ENCODE measurements around the gene PTH1R. TPM values are rescaled to one million over a fixed set of nuclear protein-coding genes. Genes with fewer than 3 reads are reported as not detected.

The PTH1R gene
- total RNA-seq, 4 donors from 2014 or later, result 2.1 to 26.8 (median 14.5) TPM

DNA sequence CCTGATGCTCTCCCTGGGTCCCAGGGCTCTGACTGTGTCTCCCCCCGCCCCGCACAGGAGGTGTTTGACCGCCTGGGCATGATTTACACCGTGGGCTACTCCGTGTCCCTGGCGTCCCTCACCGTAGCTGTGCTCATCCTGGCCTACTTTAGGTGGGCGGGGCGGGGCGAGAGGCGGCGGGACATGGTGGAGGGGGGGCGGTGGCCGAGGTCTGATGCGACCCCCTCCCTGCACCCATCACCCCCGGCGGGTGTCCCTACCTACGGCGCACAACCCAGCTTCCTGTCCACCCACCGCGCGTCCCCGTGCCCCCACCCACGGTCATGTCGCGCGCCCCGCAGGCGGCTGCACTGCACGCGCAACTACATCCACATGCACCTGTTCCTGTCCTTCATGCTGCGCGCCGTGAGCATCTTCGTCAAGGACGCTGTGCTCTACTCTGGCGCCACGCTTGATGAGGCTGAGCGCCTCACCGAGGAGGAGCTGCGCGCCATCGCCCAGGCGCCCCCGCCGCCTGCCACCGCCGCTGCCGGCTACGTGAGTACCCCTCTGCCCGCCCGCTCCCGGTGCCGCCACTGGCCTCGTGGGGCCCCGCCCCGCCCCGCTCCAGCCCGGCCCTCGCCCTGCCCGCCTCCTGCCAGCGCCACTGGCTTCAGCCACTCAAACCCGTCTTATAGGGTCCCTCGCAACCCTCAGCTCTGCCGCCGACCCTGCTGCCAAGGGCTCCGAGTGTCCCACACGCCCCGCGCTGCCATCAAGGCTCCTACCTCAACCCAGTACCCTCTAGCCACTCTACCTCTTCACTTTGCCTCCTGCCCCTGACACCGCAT lies 21.0 kb downstream of the PTH1R start:
- peaks cover 0 to 24% (median 9%) of the 10 kb centered on the region in 4 donors for H3K27me3 ChIP-seq
- TF ChIP-seq CTCF (IDR thresholded peaks at IDR 0.05) (no peak), EP300 (IDR thresholded peaks at IDR 0.05) (no peak), POLR2A (IDR thresholded peaks at IDR 0.05; ENCODE audit: low read depth) (no peak), POLR2AphosphoS5 (IDR thresholded peaks at IDR 0.05) (no peak)
- intact Hi-C loops (cut with DNase I), result no loop called here
- no peak for DNase-seq (ENCODE audit: extremely low spot score)
- no peak overlapping the region for H3K27ac ChIP-seq (replicated peaks in 1 of 4)
- H3K4me1 ChIP-seq, result peaks cover 16 to 27% (median 22%) of the 10 kb centered on the region in 4 donors
- H3K4me3 ChIP-seq, result peak overlapping the region; percentile 20 to 29 (median 24)
- H3K36me3 ChIP-seq, result no peaks in the 10 kb centered on the region
- no peaks in the 10 kb centered on the region for H3K9me3 ChIP-seq
- WGBS, result 35% methylated on average over 13 of the region's 71 CpGs

- intact Hi-C loops (cut with DNase I), result no loop called here
- Histone ChIP-seq H3K27me3 (peaks cover 0 to 24% (median 9%) of the 10 kb centered on the region in 4 donors), H3K4me1 (peaks cover 16 to 25% (median 18%) of the 10 kb centered on the region in 4 donors), H3K36me3 (no peaks in the 10 kb centered on the region), H3K9me3 (no peaks in the 10 kb centered on the region), H3K4me3 (peak overlapping the region in 1 of 4 donors; percentile 25), H3K27ac (replicated peaks in 1 of 4) (no peak overlapping the region)
- no peak for DNase-seq (ENCODE audit: extremely low spot score)
- 78% methylated on average over 16 of the region's 22 CpGs for WGBS
- TF ChIP-seq CTCF (IDR thresholded peaks at IDR 0.05) (no peak), POLR2AphosphoS5 (IDR thresholded peaks at IDR 0.05) (no peak), POLR2A (IDR thresholded peaks at IDR 0.05; ENCODE audit: low read depth) (no peak), EP300 (IDR thresholded peaks at IDR 0.05) (no peak)
Measured at GRCh38 chr3:46899151-46900006, 21.9 kb downstream of the PTH1R start.

GRCh38 chr3:46900007-46900292 lies 22.4 kb downstream of the PTH1R start:
- intact Hi-C loops (cut with DNase I), result no loop called here
- peaks cover 0 to 24% (median 9%) of the 10 kb centered on the region in 4 donors for H3K27me3 ChIP-seq
- H3K4me3 ChIP-seq, result no peak overlapping the region
- peaks cover 16 to 25% (median 18%) of the 10 kb centered on the region in 4 donors for H3K4me1 ChIP-seq
- no peaks in the 10 kb centered on the region for H3K9me3 ChIP-seq
- TF ChIP-seq POLR2A (IDR thresholded peaks at IDR 0.05; ENCODE audit: low read depth) (no peak), CTCF (IDR thresholded peaks at IDR 0.05) (no peak), POLR2AphosphoS5 (IDR thresholded peaks at IDR 0.05) (no peak), EP300 (IDR thresholded peaks at IDR 0.05) (no peak)
- no peaks in the 10 kb centered on the region for H3K36me3 ChIP-seq
- 62% methylated on average over 3 of the region's 5 CpGs for WGBS
- H3K27ac ChIP-seq (replicated peaks in 1 of 4), result no peak overlapping the region
- no peak for DNase-seq (ENCODE audit: extremely low spot score)

- Histone ChIP-seq H3K4me3 (no peak overlapping the region), H3K9me3 (no peaks in the 10 kb centered on the region), H3K36me3 (no peaks in the 10 kb centered on the region), H3K4me1 (peaks cover 16 to 25% (median 16%) of the 10 kb centered on the region in 4 donors), H3K27ac (replicated peaks in 1 of 4) (no peak overlapping the region), H3K27me3 (peaks cover 0 to 24% (median 9%) of the 10 kb centered on the region in 4 donors)
- WGBS, result 98% methylated on average over 6 of the region's 6 CpGs
- intact Hi-C loops (cut with DNase I), result no loop called here
- TF ChIP-seq EP300 (IDR thresholded peaks at IDR 0.05) (no peak), CTCF (IDR thresholded peaks at IDR 0.05) (no peak), POLR2AphosphoS5 (IDR thresholded peaks at IDR 0.05) (no peak), POLR2A (IDR thresholded peaks at IDR 0.05; ENCODE audit: low read depth) (no peak)
- no peak for DNase-seq (ENCODE audit: extremely low spot score)
Measured at GRCh38 chr3:46900356-46900755, 22.8 kb downstream of the PTH1R start.

Data from esophagus muscularis mucosa (tissue), 4 donors.